HEK293 (cell line): ENCODE results near the gene DSCAML1.
"Not testable (repeated sequence)": the region's sequence is repeated elsewhere in the genome, so short reads cannot be mapped to it uniquely, and the experiment has no call there.

ENCODE experiments used
- CTCF ChIA-PET: fragments of 350-600 bp; formaldehyde crosslinking; extraction: SDS; loops from one replicate; lab custom pipeline; 2021; ENCODE audit warnings: antibody characterized with exemption; lab: Yijun Ruan, JAX
- POLR2A ChIA-PET: fragments of 300-600 bp; formaldehyde crosslinking; extraction: SDS; loops from one replicate; lab custom pipeline; 2020; ENCODE audit warnings: antibody characterized with exemption, inconsistent platforms; lab: Yijun Ruan, JAX
- H3K27ac ChIP-seq: fragments of 200-500 bp; sonication (Bioruptor generic); 2 replicates; pipeline ENCODE4 v1.5.1; 2014; ENCODE audit warnings: low read depth, low read length, control low read depth, inconsistent platforms; ENCODE audit errors: extremely low read depth
- H3K36me3 ChIP-seq, 2 experiments: fragments of 200-500 bp in 1 of 2; sonication (Bioruptor generic) in 1 of 2; 1 replicate in 1 of 2; 2 replicates in 1 of 2; pipeline ENCODE4 v1.5.1; 2014 to 2017; ENCODE audit warnings: inconsistent platforms in 2 of 2, low read length in 2 of 2; ENCODE audit not compliant: control insufficient read depth in 2 of 2, insufficient read depth in 1 of 2
- H3K4me1 ChIP-seq: fragments of 200-500 bp; sonication (Bioruptor generic); 2 replicates; pipeline ENCODE4 v1.5.1; 2014; ENCODE audit warnings: mild to moderate bottlenecking, low read length, inconsistent platforms; ENCODE audit not compliant: control insufficient read depth, insufficient read depth
- H3K4me3 ChIP-seq: 2 replicates; pipeline ENCODE4 v1.5.1; 2011; ENCODE audit warnings: low read depth, mild to moderate bottlenecking, control low read depth, low read length, moderate library complexity
- H3K9me3 ChIP-seq: fragments of 200-500 bp; sonication (Bioruptor generic); 2 replicates; pipeline ENCODE4 v1.5.1; 2014; ENCODE audit warnings: low read depth, low read length, inconsistent platforms; ENCODE audit not compliant: control insufficient read depth, insufficient read depth
- KLF10 ChIP-seq: fragments of 450-650 bp; IDR thresholded peaks from 2 replicates; pipeline ENCODE4 v1.5.1; 2018; ENCODE audit warnings: missing biosample characterization, mild to moderate bottlenecking, missing genetic modification characterization
- KLF16 ChIP-seq: fragments of 450-650 bp; formaldehyde crosslinking; IDR thresholded peaks from 2 replicates; pipeline ENCODE4 v1.5.1; 2017; ENCODE audit warnings: missing biosample characterization, missing genetic modification characterization
- KLF8 ChIP-seq: fragments of 450-650 bp; formaldehyde crosslinking; IDR thresholded peaks from 2 replicates; pipeline ENCODE4 v1.5.1; 2016; ENCODE audit warnings: missing biosample characterization, missing genetic modification characterization
- SETDB1 ChIP-seq: IDR thresholded peaks from one replicate; pipeline ENCODE4 v1.6.1; 2017; ENCODE audit warnings: mild to moderate bottlenecking, low read length, moderate library complexity, mixed read lengths; ENCODE audit not compliant: insufficient read length
- ZBTB8A ChIP-seq: fragments of 450-650 bp; formaldehyde crosslinking; IDR thresholded peaks from 2 replicates; pipeline ENCODE4 v1.5.1; 2016; ENCODE audit warnings: missing biosample characterization, missing genetic modification characterization
- ZNF146 ChIP-seq: fragments of 450-650 bp; formaldehyde crosslinking; IDR thresholded peaks from 2 replicates; pipeline ENCODE4 v1.5.1; 2016; ENCODE audit warnings: missing biosample characterization, missing genetic modification characterization
- ZNF350 ChIP-seq: fragments of 450-650 bp; formaldehyde crosslinking; IDR thresholded peaks from 2 replicates; pipeline ENCODE4 v1.5.0; 2017; ENCODE audit warnings: missing biosample characterization, mild to moderate bottlenecking, missing genetic modification characterization
- ZNF366 ChIP-seq: fragments of 450-650 bp; formaldehyde crosslinking; conservative IDR thresholded peaks from 2 replicates; pipeline ENCODE4 v1.5.1; 2016; ENCODE audit warnings: missing biosample characterization, missing genetic modification characterization
- ZNF585B ChIP-seq: fragments of 450-650 bp; formaldehyde crosslinking; IDR thresholded peaks from 2 replicates; pipeline ENCODE4 v1.5.1; 2016; ENCODE audit warnings: missing biosample characterization, missing genetic modification characterization
- ZNF624 ChIP-seq: fragments of 450-650 bp; formaldehyde crosslinking; IDR thresholded peaks from 2 replicates; pipeline ENCODE4 v1.5.1; 2017; ENCODE audit warnings: missing biosample characterization, missing genetic modification characterization
- ZNF645 ChIP-seq: fragments of 450-650 bp; formaldehyde crosslinking; IDR thresholded peaks from 2 replicates; pipeline ENCODE4; 2016; ENCODE audit warnings: missing biosample characterization, missing genetic modification characterization
- ZNF664 ChIP-seq: fragments of 450-650 bp; formaldehyde crosslinking; IDR thresholded peaks from 2 replicates; pipeline ENCODE4 v1.5.1; 2016; ENCODE audit warnings: missing biosample characterization, missing genetic modification characterization
- ZNF707 ChIP-seq: fragments of 450-650 bp; formaldehyde crosslinking; IDR thresholded peaks from 2 replicates; pipeline ENCODE4 v1.5.1; 2016; ENCODE audit warnings: missing biosample characterization, missing genetic modification characterization
- ZNF777 ChIP-seq: fragments of 450-650 bp; formaldehyde crosslinking; IDR thresholded peaks from 2 replicates; pipeline ENCODE4 v1.5.1; 2017; ENCODE audit warnings: missing biosample characterization, missing genetic modification characterization, borderline replicate concordance

Gene DSCAML1

GRCh38 chr11:117407016-117407415, 390.0 kb downstream of the DSCAML1 start (continued):
- TF ChIP-seq ZNF645 (tag by site-specific recombination) (no peak), ZNF350 (no peak), ZNF585B (tag by site-specific recombination) (no peak), ZNF366 (tag by site-specific recombination) (no peak), KLF10 (tag by site-specific recombination) (no peak)

GRCh38 chr11:117405898-117406297, 391.1 kb downstream of the DSCAML1 start:
- TF ChIP-seq ZNF707 (tag by site-specific recombination): peak; percentile 96
- H3K4me1 ChIP-seq, H3K9me3 ChIP-seq, CTCF ChIA-PET, POLR2A ChIA-PET, H3K27ac ChIP-seq, H3K4me3 ChIP-seq: not testable (repeated sequence)
- peaks cover 0 to 50% of the 10 kb centered on the region in 2 experiments; a peak in 1 of 3 replicates for H3K36me3 ChIP-seq

- TF ChIP-seq ZNF146: peak; percentile 91
- H3K4me1 ChIP-seq, H3K9me3 ChIP-seq, H3K4me3 ChIP-seq, CTCF ChIA-PET, POLR2A ChIA-PET, H3K27ac ChIP-seq: not testable (repeated sequence)
- peaks cover 0 to 48% of the 10 kb centered on the region in 2 experiments; a peak in 1 of 3 replicates for H3K36me3 ChIP-seq
Measured at GRCh38 chr11:117399100-117399840, 397.7 kb downstream of the DSCAML1 start.

- H3K27ac ChIP-seq, H3K9me3 ChIP-seq, H3K4me1 ChIP-seq, H3K4me3 ChIP-seq: not testable (repeated sequence)
- peak; percentile 93 for TF ChIP-seq ZNF585B (tag by site-specific recombination)
- peak; percentile 64 for TF ChIP-seq SETDB1
- ChIA-PET POLR2A (interaction anchor here (0.5 kb wide), 1 partner anchor 63 kb away, joined by 3 read pairs; no protein-coding TSS in a partner anchor), CTCF (interaction anchor here (1.5 kb wide), 1 partner anchor 28 kb away, joined by 7 read pairs; no protein-coding TSS in a partner anchor)
- peaks cover 0 to 54% of the 10 kb centered on the region in 2 experiments; a peak in 1 of 3 replicates for H3K36me3 ChIP-seq
Measured at GRCh38 chr11:117398618-117399017, 398.4 kb downstream of the DSCAML1 start.

GRCh38 chr11:117396970-117397369, 400.0 kb downstream of the DSCAML1 start:
- H3K36me3 ChIP-seq: peaks cover 0 to 66% of the 10 kb centered on the region in 2 experiments; a peak in 2 of 3 replicates
- no peaks in the 10 kb centered on the region for H3K4me1 ChIP-seq
- H3K27ac ChIP-seq: no peak overlapping the region
- no peak overlapping the region for H3K4me3 ChIP-seq
- ChIA-PET POLR2A (no interaction called here), CTCF (no interaction called here)
- H3K9me3 ChIP-seq: no peaks in the 10 kb centered on the region
- TF ChIP-seq ZNF777 (tag by site-specific recombination) (no peak), ZNF624 (no peak), ZBTB8A (tag by site-specific recombination) (no peak), ZNF664 (tag by site-specific recombination) (no peak), KLF8 (no peak), KLF16 (tag by site-specific recombination) (no peak)
